Measurements from ENCODE around the gene ADARB1.

DNA sequence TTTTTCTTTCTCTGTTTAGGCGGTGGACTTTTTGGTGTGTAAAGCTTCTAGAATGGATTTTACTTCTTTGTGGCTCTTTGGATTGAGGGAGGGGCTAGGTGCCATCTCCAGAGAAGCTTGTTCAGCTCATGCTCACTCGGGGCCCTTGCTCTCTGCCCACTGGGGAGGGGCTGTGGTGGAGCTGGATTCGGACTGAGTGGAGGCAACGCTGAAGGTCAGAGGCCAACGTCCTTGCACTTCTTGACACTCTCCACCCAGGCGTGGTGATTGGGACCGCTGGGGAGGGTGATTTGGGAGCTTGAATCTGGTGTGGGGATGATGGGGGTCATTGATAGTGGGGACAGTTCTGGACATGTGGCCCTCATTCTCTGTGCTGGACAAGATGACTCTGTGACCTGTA, 52.6 kb downstream of the ADARB1 start:
- TF ChIP-seq, protein P1, sequence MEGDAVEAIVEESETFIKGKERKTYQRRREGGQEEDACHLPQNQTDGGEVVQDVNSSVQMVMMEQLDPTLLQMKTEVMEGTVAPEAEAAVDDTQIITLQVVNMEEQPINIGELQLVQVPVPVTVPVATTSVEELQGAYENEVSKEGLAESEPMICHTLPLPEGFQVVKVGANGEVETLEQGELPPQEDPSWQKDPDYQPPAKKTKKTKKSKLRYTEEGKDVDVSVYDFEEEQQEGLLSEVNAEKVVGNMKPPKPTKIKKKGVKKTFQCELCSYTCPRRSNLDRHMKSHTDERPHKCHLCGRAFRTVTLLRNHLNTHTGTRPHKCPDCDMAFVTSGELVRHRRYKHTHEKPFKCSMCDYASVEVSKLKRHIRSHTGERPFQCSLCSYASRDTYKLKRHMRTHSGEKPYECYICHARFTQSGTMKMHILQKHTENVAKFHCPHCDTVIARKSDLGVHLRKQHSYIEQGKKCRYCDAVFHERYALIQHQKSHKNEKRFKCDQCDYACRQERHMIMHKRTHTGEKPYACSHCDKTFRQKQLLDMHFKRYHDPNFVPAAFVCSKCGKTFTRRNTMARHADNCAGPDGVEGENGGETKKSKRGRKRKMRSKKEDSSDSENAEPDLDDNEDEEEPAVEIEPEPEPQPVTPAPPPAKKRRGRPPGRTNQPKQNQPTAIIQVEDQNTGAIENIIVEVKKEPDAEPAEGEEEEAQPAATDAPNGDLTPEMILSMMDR (conservative IDR thresholded peaks at IDR 0.05; ENCODE audit: low read depth, low read length): no peak
- TF ChIP-seq POLR2A (IDR thresholded peaks at IDR 0.05; ENCODE audit: low read depth, low read length): no peak
- TF ChIP-seq, protein P2, sequence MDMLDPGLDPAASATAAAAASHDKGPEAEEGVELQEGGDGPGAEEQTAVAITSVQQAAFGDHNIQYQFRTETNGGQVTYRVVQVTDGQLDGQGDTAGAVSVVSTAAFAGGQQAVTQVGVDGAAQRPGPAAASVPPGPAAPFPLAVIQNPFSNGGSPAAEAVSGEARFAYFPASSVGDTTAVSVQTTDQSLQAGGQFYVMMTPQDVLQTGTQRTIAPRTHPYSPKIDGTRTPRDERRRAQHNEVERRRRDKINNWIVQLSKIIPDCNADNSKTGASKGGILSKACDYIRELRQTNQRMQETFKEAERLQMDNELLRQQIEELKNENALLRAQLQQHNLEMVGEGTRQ (IDR thresholded peaks at IDR 0.05; ENCODE audit: low read depth, low read length): no peak
- TF ChIP-seq CEBPB (IDR thresholded peaks at IDR 0.05; ENCODE audit: low read depth, low read length): no peak
- no peak for TF ChIP-seq BHLHE40 (IDR thresholded peaks at IDR 0.05; ENCODE audit: low read depth, low read length)
- no peak for TF ChIP-seq RFX5 (IDR thresholded peaks at IDR 0.05; ENCODE audit: low read depth, low read length)
- TF ChIP-seq RAD21 (IDR thresholded peaks at IDR 0.05; ENCODE audit: low read length): no peak
- TF ChIP-seq RCOR1 (IDR thresholded peaks at IDR 0.05; ENCODE audit: insufficient replicate concordance, low read length): no peak
- no peak for TF ChIP-seq FOS (IDR thresholded peaks at IDR 0.05; ENCODE audit: low read depth, low read length)
- TF ChIP-seq SMC3 (IDR thresholded peaks at IDR 0.05; ENCODE audit: low read depth, low read length): no peak
- TF ChIP-seq MAZ (IDR thresholded peaks at IDR 0.05; ENCODE audit: borderline replicate concordance, low read depth, low read length): no peak
- TF ChIP-seq, protein P3, sequence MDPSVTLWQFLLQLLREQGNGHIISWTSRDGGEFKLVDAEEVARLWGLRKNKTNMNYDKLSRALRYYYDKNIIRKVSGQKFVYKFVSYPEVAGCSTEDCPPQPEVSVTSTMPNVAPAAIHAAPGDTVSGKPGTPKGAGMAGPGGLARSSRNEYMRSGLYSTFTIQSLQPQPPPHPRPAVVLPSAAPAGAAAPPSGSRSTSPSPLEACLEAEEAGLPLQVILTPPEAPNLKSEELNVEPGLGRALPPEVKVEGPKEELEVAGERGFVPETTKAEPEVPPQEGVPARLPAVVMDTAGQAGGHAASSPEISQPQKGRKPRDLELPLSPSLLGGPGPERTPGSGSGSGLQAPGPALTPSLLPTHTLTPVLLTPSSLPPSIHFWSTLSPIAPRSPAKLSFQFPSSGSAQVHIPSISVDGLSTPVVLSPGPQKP (IDR thresholded peaks at IDR 0.05; ENCODE audit: borderline replicate concordance, low read depth, low read length): no peak
- no peak for TF ChIP-seq MAFK (IDR thresholded peaks at IDR 0.05; ENCODE audit: low read depth, low read length)

Measured in IMR-90 (cell line).